ENCODE measurements around the gene HID1.

The HID1 gene

DNA sequence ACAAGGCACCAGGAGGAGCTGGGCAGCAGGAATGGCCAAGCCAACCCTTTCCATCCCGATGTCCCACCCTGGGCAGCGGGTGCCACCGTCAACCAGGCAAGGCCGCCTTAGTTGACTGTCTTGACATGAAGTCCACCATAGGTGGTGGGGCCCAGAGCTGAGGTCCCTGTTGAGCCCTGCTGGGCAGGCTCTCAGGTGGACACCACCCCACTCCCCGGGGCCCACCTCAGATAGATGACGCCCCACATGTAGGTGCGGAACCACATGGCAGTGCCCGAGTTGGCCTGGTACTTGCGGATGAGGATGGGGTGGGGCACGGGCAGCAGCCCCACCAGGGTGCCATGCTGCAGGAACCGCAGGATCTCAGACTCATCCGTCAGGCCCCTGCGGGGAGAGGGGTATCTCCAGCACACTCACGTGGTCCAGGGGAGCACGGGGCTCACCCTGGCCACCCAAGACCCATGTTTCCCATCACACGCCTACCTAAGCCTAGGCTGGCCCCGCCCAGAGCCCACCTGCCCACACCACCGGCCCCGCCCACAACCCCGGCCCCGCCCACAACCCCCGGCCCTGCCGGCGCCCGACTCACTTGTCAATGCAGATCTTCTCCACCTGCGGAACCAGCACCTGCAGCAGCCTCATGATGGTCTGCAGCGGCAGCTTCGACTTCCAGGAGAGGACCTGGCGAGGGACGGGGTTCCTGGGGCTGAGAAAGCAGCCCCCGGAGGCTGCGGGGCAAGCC is 20.7 kb downstream of the HID1 start:
- DNase-seq (ENCODE audit: low read depth in 2 of 2) = no peak

DNA sequence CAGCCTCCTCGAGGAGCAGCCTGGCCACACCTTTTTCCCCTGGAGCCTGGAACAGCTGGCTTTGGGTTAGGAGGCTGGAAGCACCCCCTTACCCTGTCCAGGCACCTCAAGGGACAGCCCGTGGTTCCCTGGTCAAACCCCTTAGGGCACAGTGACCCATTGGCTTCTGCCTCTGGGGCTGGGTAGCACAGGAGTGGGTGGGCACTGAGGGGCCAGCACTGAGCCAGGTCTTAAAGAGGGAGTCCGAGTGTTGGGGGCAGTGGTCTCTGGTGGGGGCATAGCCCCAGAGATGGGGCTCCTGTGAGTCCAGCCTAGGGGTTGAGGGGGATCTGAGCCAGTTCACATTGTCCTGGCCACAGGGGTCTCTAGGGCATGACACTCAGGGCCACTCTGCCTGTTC is 21.5 kb downstream of the HID1 start:
- DNase-seq (ENCODE audit: low read depth in 2 of 2) = no peak

- no peak for DNase-seq (ENCODE audit: low read depth in 2 of 2)
Measured at GRCh38 chr17:74950207-74950606, 22.4 kb downstream of the HID1 start.

- DNase-seq (ENCODE audit: low read depth in 2 of 2) = no peak
Measured at GRCh38 chr17:74949455-74950115, 23.0 kb downstream of the HID1 start.

DNA sequence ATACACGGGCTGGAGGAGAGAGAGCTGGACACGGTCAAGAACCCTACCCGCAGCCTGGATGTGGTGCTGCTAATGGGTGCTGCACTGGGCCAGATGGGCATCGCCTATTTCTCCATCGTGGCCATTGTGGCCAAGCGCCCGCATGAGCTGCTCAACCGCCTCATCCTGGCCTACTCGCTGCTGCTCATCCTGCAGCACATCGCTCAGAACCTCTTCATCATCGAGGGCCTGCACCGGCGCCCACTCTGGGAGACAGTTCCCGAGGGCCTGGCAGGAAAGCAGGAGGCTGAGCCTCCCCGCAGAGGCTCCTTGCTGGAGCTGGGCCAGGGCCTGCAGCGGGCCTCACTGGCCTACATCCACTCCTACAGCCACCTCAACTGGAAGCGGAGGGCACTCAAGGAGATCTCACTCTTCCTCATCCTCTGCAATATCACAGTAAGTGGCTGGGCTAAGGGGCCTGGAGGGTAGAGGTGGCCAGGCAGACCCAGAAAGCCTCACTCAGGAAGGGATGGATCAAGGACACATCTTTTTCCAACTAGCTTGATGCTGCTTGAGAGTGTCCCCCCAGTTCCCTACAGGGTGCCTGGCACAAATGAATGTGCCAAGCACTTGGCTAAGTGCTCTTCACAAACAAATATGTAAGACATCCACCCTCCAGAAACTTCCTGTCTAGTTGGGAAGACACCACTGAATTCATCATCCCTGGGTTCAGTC is 25.4 kb downstream of the HID1 start:
- DNase-seq (ENCODE audit: low read depth in 2 of 2) = no peak

DNA sequence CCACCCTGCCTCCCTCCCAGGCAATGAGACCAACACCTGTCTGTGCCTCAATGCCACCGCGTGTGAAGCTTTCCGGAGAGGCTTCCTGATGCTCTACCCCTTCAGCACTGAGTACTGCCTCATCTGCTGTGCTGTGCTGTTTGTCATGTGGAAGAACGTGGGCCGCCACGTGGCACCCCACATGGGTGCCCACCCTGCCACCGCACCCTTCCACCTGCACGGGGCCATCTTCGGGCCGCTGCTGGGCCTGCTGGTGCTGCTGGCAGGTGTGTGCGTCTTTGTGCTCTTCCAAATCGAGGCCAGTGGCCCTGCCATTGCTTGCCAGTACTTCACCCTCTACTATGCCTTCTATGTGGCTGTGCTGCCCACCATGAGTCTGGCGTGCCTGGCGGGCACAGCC is 25.9 kb downstream of the HID1 start:
- DNase-seq (ENCODE audit: low read depth in 2 of 2) = no peak

DNA sequence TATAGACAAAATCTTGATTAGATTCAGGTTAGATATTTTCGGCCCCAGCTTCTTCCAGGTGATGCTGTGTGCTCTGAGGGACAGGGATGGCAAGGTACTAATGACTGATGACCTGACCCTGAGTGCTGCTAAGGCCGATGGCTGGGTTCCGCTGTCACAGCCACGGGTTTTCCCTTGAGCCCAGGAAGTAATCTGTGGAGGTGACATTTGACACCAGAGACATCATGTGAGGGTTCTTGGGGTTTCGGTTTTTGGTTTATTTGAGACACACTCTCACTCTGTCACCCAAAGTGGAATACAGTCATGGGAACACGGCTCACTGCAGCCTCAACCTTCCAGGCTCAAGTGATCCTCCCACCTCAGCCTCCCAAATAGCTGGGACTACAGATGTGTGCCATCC is 27.0 kb downstream of the HID1 start:
- DNase-seq (ENCODE audit: low read depth in 2 of 2) = no peak

- DNase-seq (ENCODE audit: low read depth in 2 of 2) = no peak
Measured at GRCh38 chr17:74943808-74944522, 28.6 kb downstream of the HID1 start.

- DNase-seq (ENCODE audit: low read depth in 2 of 2) = no peak
Measured at GRCh38 chr17:74941128-74941725, 31.3 kb downstream of the HID1 start.

DNA sequence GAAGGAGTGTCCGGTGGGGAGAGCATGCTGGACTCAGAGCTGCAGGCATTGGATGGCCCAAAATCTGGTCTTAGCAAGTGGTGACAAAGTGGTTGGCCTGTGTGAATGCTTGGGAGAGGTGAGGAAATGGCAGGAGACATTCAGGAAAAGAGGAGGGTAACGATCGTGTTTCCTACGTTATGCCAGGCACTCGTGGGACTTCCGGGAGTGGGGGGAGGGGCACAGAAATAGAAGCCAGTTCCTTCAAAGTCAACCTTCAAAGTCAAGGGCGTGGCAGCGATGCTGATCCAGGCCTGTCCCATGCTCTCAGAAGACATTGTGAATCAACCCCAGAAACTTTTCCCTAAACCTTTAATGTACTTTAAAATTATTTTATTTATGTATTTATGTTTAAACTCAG is 33.0 kb downstream of the HID1 start:
- DNase-seq (ENCODE audit: low read depth in 2 of 2) = no peak

GRCh38 chr17:74938194-74938950 is 34.2 kb downstream of the HID1 start:
- no peak for DNase-seq (ENCODE audit: low read depth in 2 of 2)

DNA sequence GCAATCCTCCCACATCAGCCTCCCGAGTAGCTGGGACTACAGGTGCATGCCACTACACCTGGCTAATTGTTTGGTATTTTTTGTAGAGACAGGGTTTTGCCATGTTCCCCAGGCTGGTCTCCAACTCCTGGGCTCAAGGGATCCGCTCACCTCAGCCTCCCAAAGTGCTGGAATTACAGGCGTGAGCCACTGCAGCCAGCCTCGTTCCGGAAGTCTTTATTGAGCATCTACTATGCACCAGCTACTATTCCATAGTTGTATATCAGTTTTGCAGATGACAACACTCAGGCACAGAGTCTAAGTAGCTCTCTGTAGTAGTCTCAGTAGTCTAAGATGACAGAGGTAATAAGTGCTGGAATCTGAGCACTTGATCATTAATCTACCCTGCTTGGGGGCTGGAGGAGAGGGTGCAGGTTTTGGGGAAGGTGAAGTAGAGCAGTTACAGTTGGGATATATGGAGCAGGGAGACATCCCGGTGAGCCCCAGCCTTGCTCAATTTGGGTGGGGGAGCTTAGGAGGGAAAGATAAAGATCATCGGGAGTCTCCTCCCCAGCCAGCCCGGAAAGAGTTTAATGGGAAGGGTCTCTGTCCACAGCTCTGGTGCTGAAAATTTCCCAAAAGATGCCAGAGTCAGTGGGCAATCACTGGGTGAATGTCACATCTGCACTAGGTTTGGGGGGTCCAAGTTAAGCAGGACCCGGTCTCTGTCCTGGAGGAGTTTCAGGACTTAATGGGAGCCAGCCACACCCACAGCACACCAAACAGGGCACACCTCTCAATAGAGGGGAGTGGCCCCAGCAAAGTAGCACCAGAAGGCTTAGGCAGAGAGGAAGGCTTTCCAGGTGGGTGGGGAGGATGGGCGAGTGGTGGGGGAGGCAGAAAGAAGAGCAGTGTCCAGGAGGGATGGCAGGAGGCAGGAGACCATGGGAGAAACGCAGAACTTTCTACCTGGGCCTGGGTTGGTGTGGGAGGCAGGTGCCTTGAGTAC is 35.2 kb downstream of the HID1 start:
- DNase-seq (ENCODE audit: low read depth in 2 of 2) = no peak

DNA sequence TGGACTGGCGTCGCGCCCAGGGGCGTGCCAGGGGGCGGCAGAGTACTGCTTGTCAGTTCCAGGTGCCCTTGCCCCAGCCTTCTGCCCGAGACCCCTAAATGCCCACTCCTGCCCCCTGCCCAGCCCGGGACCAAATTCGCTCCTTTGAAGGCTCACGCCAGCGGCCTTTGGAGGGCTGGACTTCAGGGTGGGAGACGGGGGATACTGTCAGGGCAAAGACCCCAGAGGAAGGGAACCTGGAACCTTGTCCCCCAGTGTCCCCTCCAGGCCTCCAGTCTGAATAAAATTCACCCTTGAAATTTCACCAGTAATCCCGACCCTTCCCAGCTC is 36.1 kb downstream of the HID1 start:
- DNase-seq (ENCODE audit: low read depth in 2 of 2) = no peak

- no peak for DNase-seq (ENCODE audit: low read depth in 2 of 2)
Measured at GRCh38 chr17:74935585-74936469, 36.7 kb downstream of the HID1 start, which contains the start of gene OTOP3. OTOP3 (plus strand) TSS chr17:74935898; CDS start chr17:74935922, 24 bp downstream.

- no peak for DNase-seq (ENCODE audit: low read depth in 2 of 2)
Measured at GRCh38 chr17:74935048-74935447, 37.5 kb downstream of the HID1 start.

- DNase-seq (ENCODE audit: low read depth in 2 of 2) = no peak
Measured at GRCh38 chr17:74930535-74931036, 42.0 kb downstream of the HID1 start.

GRCh38 chr17:74928786-74929185 is 43.8 kb downstream of the HID1 start:
- no peak for DNase-seq (ENCODE audit: low read depth in 2 of 2)

DNA sequence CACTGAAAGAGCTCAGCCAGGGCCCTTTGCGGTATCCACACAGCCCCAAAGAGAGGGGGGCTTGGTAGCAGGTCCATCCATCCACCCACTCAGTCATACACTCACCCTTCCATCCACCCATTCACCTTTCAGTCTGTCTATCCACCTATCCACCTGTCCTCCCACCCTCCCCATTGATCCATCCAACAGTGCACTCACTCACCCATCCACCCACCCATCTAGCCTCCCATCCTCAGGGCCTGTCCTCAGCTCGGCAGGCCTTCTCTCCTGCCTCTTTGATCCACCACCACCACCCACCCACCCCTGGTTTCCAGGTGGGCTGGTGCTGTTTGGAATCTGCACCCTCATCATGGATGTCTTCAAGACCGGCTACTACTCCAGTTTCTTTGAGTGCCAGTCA is 47.3 kb downstream of the HID1 start:
- DNase-seq (ENCODE audit: low read depth in 2 of 2) = no peak

All from fibroblast of skin of left biceps (primary cell).